Fibroblast of lung (primary cell): ENCODE measurements around the gene HECW1.

ENCODE experiments used
- EZH2 ChIP-seq: IDR thresholded peaks from 2 replicates; pipeline ENCODE4 v1.5.1; 2012; ENCODE audit warnings: low read length, control low read depth, mild to moderate bottlenecking; ENCODE audit errors: missing control alignments
- TF ChIP-seq, protein P1 (sequence below), 2 donors: IDR thresholded peaks in 1 of 2; conservative IDR thresholded peaks in 1 of 2; 1 replicate in 1 of 2; 2 replicates in 1 of 2; pipeline ENCODE4 v1.5.1; 2011 to 2012; ENCODE audit warnings: low read length in 2 of 2, control low read depth in 1 of 2, inconsistent platforms in 1 of 2, low read depth in 1 of 2, mild to moderate bottlenecking in 1 of 2

- TF ChIP-seq, protein P1, sequence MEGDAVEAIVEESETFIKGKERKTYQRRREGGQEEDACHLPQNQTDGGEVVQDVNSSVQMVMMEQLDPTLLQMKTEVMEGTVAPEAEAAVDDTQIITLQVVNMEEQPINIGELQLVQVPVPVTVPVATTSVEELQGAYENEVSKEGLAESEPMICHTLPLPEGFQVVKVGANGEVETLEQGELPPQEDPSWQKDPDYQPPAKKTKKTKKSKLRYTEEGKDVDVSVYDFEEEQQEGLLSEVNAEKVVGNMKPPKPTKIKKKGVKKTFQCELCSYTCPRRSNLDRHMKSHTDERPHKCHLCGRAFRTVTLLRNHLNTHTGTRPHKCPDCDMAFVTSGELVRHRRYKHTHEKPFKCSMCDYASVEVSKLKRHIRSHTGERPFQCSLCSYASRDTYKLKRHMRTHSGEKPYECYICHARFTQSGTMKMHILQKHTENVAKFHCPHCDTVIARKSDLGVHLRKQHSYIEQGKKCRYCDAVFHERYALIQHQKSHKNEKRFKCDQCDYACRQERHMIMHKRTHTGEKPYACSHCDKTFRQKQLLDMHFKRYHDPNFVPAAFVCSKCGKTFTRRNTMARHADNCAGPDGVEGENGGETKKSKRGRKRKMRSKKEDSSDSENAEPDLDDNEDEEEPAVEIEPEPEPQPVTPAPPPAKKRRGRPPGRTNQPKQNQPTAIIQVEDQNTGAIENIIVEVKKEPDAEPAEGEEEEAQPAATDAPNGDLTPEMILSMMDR (conservative IDR thresholded peaks at IDR 0.05 in 1 of 2, IDR thresholded peaks at IDR 0.05 in 1 of 2; ENCODE audit: low read depth in 1 of 2, low read length in 2 of 2): no peak
- no peak for TF ChIP-seq EZH2
Observed at GRCh38 chr7:43085992-43086391, 26.5 kb upstream of the HECW1 start.
